ENCODE data around the gene CECR2.

CECR2 gene

GRCh38 chr22:17368144-17368543, 1.1 kb upstream of the CECR2 start:
- no peak for DNase-seq (ENCODE audit: low read depth)

- DNase-seq (ENCODE audit: low read depth) = no peak
These were observed 464 bp upstream of the CECR2 start for GRCh38 chr22:17368554-17369438.

- no peak for DNase-seq (ENCODE audit: low read depth)
These were observed 936 bp downstream of the CECR2 start for GRCh38 chr22:17370026-17370765.

- DNase-seq (ENCODE audit: low read depth) = no peak
These were observed 1.6 kb downstream of the CECR2 start for GRCh38 chr22:17370766-17371432.

- no peak for DNase-seq (ENCODE audit: low read depth)
These were observed 2.2 kb downstream of the CECR2 start for GRCh38 chr22:17371448-17371847.

- no peak for DNase-seq (ENCODE audit: low read depth)
These were observed 4.6 kb downstream of the CECR2 start for GRCh38 chr22:17373855-17374254.

GRCh38 chr22:17375914-17376614, 6.8 kb downstream of the CECR2 start:
- no peak for DNase-seq (ENCODE audit: low read depth)

- no peak for DNase-seq (ENCODE audit: low read depth)
These were observed 7.7 kb downstream of the CECR2 start for GRCh38 chr22:17376950-17377349.

- DNase-seq (ENCODE audit: low read depth) = no peak
These were observed 10.7 kb downstream of the CECR2 start for GRCh38 chr22:17379944-17380343.

GRCh38 chr22:17380359-17381087, 11.3 kb downstream of the CECR2 start:
- DNase-seq (ENCODE audit: low read depth) = no peak

GRCh38 chr22:17381192-17381913, 12.1 kb downstream of the CECR2 start:
- no peak for DNase-seq (ENCODE audit: low read depth)

GRCh38 chr22:17384612-17385330, 15.5 kb downstream of the CECR2 start:
- no peak for DNase-seq (ENCODE audit: low read depth)

GRCh38 chr22:17387356-17387755, 18.1 kb downstream of the CECR2 start:
- DNase-seq (ENCODE audit: low read depth) = no peak

GRCh38 chr22:17388235-17388634, 19.0 kb downstream of the CECR2 start:
- no peak for DNase-seq (ENCODE audit: low read depth)

GRCh38 chr22:17390087-17390486, 20.8 kb downstream of the CECR2 start:
- DNase-seq (ENCODE audit: low read depth) = no peak

- no peak for DNase-seq (ENCODE audit: low read depth)
These were observed 27.3 kb downstream of the CECR2 start for GRCh38 chr22:17396516-17396915.

GRCh38 chr22:17397756-17398547, 28.7 kb downstream of the CECR2 start:
- DNase-seq (ENCODE audit: low read depth) = no peak

- DNase-seq (ENCODE audit: low read depth) = no peak
These were observed 31.0 kb downstream of the CECR2 start for GRCh38 chr22:17400305-17400704.

GRCh38 chr22:17401728-17402127, 32.5 kb downstream of the CECR2 start:
- no peak for DNase-seq (ENCODE audit: low read depth)
